Small intestine (tissue), 7 donors: Measurements from ENCODE around the gene PEX14. TPM values are rescaled to one million over a fixed set of nuclear protein-coding genes. Genes with fewer than 3 reads are reported as not detected.

Experiments
- DNase-seq, 2 donors: peaks; one replicate each; pipeline versions ENCODE4 v3.0.0 to v3.0.0-alpha.2; 2013
- FAIRE-seq: peaks from 2 replicates; lab custom pipeline; 2012; peaks lifted over from hg19 to GRCh38; lab: Jason Lieb, UNC
- H3K27ac ChIP-seq, 3 donors: one replicate each; pipeline ENCODE4 v1.5.1; 2013; ENCODE audit warnings: low read length in 2 of 3, mild to moderate bottlenecking in 2 of 3, control low read depth in 1 of 3, inconsistent platforms in 1 of 3, low read depth in 1 of 3, moderate library complexity in 1 of 3
- H3K27me3 ChIP-seq, 3 donors: one replicate each; pipeline ENCODE4 v1.6.1; 2013; ENCODE audit warnings: low read length in 3 of 3, inconsistent platforms in 1 of 3; ENCODE audit not compliant: control insufficient read depth in 3 of 3, insufficient read depth in 3 of 3
- H3K36me3 ChIP-seq, 3 donors: one replicate each; pipeline ENCODE4 v1.6.1; 2013; ENCODE audit warnings: low read length in 3 of 3, inconsistent platforms in 1 of 3, low read depth in 1 of 3, mild to moderate bottlenecking in 1 of 3, moderate library complexity in 1 of 3; ENCODE audit not compliant: control insufficient read depth in 3 of 3, insufficient read depth in 2 of 3
- H3K4me1 ChIP-seq, 3 donors: one replicate each; pipeline ENCODE4 v1.6.1; 2013; ENCODE audit warnings: low read length in 2 of 3, inconsistent platforms in 1 of 3, low read depth in 1 of 3, mild to moderate bottlenecking in 1 of 3, moderate library complexity in 1 of 3; ENCODE audit not compliant: control insufficient read depth in 3 of 3, insufficient read depth in 2 of 3
- H3K4me3 ChIP-seq, 3 donors: one replicate each; pipeline ENCODE4 v1.5.1; 2013; ENCODE audit warnings: low read length in 3 of 3, control low read depth in 1 of 3, inconsistent platforms in 1 of 3, low read depth in 1 of 3, mild to moderate bottlenecking in 1 of 3, moderate library complexity in 1 of 3
- H3K9me3 ChIP-seq, 2 donors: one replicate each; pipeline ENCODE4 v1.6.1; 2013; ENCODE audit warnings: low read depth in 1 of 2, low read length in 1 of 2; ENCODE audit not compliant: control insufficient read depth in 2 of 2, insufficient read depth in 1 of 2
- WGBS, 3 donors: extraction: QIAGEN DNeasy Blood & Tissue Kit; methylation state at CpG; one replicate each; pipeline ENCODE4 v1.1.7; 2013; 5-methylcytosine and 5-hydroxymethylcytosine counted together
- polyA plus RNA-seq, 4 donors: library from polyadenylated mRNA; stranded (reverse) in 3 of 4; unstranded in 1 of 4; fragments of 200-250 nt in 3 of 4; fragments of 120-200 nt in 1 of 4; gene quantifications; one replicate each; pipeline versions ENCODE4 v1.2.1 to v1.2.3, GENCODE V29; 2013
- donor health status: healthy with polysubstance abuse.
- donor health status: control.
- donor health status: control.
- donor health status: Bipolar disorder and iron deficiency.
- donor health status: healthy.

Gene PEX14
- polyA plus RNA-seq, 4 donors: 15.9 to 26.9 (median 24.7) TPM

DNA sequence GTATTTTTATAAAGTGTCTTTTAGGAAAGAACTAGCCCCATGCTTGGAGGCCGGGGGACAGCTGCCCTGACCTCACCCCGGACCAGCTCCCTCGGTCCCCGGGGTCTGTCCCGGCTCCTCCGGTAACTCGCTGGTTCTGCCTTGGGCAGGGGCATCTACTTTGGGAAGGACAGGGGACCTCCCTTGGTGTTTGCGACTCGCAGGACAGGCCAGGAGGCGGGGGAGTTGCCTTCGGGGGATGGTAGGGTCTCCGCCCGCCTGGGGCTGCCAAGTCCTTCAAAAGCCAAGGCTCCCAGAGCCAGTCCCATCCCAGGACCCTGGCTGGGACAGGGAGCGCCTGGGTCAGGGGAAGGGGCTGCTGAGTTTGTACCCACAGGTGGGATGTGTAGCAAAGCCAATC, 157.9 kb downstream of the PEX14 start:
- H3K27me3 ChIP-seq: no peaks in the 10 kb centered on the region
- peaks cover 0 to 81% (median 7%) of the 10 kb centered on the region in 3 donors for H3K36me3 ChIP-seq
- no peaks in the 10 kb centered on the region for H3K9me3 ChIP-seq
- FAIRE-seq (no peak), DNase-seq (no peak)
- H3K4me1 ChIP-seq: peaks cover 0 to 9% (median 0%) of the 10 kb centered on the region in 3 donors
- H3K4me3 ChIP-seq: no peak overlapping the region
- peak overlapping the region in 1 of 3 donors; percentile 57 for H3K27ac ChIP-seq
- WGBS, 3 donors: 81 to 91% (median 90%) methylated on average over 14 of the region's 14 CpGs

DNA sequence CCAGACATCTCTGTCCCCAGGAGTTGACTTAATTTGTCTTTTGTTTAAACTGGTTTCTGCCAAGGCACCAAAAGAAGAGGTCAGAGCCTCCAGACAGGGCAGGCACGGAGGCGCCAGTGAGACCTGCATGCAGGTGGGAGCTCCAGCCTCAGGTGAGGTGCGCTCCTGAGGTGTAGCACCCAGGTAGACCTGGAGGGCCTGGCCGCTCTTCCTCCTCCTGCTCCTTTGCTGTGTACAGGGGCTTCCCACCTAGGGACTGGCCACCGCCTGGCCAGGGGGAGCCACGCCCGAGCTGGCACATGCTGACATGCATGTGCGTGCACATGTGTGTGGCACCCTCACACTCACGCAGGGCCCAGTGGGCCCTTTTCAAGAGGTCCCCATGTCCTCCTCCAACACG, 158.7 kb downstream of the PEX14 start:
- FAIRE-seq: no peak
- peaks cover 0 to 81% (median 7%) of the 10 kb centered on the region in 3 donors for H3K36me3 ChIP-seq
- H3K9me3 ChIP-seq: no peaks in the 10 kb centered on the region
- no peak overlapping the region for H3K4me3 ChIP-seq
- H3K27ac ChIP-seq: no peak overlapping the region
- H3K27me3 ChIP-seq: no peaks in the 10 kb centered on the region
- peaks cover 0 to 9% (median 0%) of the 10 kb centered on the region in 3 donors for H3K4me1 ChIP-seq
- DNase-seq: no peak
- WGBS, 3 donors: 93 to 97% (median 96%) methylated on average over 10 of the region's 10 CpGs

DNA sequence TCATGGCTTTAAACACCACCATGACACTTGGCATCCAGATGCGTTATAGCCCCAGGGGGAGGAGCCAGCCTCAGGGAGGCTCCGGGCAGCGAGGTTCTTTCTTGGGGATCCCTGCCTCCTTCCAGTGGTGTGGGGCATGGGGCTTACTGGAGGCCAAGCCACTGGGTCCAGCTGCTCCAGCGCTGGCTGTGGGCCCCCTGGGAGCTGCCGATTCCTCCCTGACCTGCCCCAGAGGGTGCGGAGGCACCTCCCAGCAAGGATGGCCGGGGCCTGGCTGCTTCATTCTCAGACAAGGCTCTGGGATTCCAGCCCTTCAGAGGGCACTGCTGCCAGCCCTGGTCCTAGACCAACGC, 159.3 kb downstream of the PEX14 start:
- no peak for DNase-seq
- Histone ChIP-seq H3K4me3 (no peak overlapping the region), H3K27me3 (no peaks in the 10 kb centered on the region), H3K4me1 (peaks cover 0 to 9% (median 0%) of the 10 kb centered on the region in 3 donors), H3K9me3 (no peaks in the 10 kb centered on the region), H3K36me3 (peaks cover 0 to 74% (median 7%) of the 10 kb centered on the region in 3 donors), H3K27ac (peak overlapping the region in 1 of 3 donors; percentile 35)
- WGBS, 3 donors: 84 to 89% (median 89%) methylated on average over 8 of the region's 8 CpGs
- no peak for FAIRE-seq

DNA sequence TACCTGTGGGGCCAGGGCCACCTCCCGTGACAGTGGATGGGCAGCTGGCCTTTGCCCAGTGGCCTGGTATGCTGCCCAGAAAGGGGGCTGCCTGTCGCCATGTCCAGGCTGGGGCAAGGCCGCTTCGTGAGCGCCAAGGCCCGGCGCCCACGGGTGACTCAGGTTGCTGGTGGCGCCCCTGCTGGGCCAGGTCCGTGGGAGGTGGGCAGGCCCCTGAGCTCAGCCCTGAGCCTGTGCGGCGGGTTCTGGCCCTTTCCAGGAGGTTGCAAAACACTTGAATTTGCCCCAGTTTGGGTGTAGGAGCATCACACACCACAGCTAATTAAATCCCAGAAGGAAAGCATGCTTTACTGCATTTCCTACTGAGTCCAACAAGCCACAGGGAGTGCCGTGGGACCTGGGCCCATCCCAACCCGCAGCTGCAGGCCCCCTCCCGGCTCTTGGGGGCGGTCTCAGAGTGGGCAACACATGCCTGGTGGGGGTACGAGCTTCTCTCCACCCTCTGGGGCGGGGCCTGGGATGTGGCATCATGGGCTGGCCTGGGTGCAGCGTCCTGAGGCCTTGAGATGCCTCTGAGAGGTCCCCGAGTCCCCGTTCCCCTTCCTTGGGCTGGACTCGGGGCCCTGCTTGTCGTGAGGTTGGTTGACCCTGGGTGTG, 159.8 kb downstream of the PEX14 start:
- no peak for FAIRE-seq
- no peaks in the 10 kb centered on the region for H3K9me3 ChIP-seq
- H3K27ac ChIP-seq: peak overlapping the region in 1 of 3 donors; percentile 35
- no peak overlapping the region for H3K4me3 ChIP-seq
- H3K27me3 ChIP-seq: no peaks in the 10 kb centered on the region
- 55 to 73% (median 69%) methylated on average over 21 to 23 of the region's 23 CpGs for WGBS, 3 donors
- peaks cover 0 to 9% (median 0%) of the 10 kb centered on the region in 3 donors for H3K4me1 ChIP-seq
- peak in 1 of 2 donors; percentile 10 for DNase-seq
- peaks cover 4 to 73% (median 7%) of the 10 kb centered on the region in 3 donors for H3K36me3 ChIP-seq

DNA sequence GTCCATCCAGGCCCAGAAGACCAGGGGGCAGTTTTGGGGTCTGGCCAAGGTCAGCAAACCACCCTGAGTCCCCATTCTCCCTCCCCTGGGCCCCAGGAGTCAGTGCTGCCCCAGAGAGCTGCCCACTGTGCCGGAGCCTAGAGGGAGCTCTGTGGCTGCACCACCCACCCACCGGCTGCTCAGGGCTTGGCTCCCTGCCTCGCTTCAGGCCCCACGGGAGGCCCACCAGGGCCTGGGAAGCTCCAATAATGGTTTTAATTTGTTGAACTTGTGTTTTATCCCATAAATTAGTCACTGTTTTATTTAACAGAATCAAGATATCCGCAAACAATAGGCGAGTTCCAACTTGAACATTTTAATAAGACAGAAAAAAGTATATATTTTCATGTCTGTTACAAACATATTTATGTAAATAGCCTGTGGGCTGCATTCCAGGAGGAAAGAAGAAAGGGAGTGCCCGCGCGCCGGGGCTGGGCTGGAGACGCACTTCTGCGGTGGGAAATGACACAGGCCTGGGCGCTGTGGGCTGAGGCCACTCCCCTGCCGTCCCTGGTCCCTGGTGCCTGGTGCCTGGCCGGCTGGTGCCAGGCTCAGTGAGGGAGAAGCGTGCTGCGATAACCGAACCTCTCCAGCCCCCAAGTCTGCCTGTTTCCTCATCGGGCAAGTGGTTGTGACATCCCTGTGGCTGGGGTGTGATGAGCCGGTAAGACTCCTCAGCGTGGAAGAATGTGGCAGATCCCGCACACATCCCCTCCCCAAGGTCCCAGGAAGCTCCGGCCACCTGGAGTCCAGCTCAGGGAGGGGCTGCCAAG, 160.5 kb downstream of the PEX14 start:
- Histone ChIP-seq H3K36me3 (peaks cover 4 to 73% (median 7%) of the 10 kb centered on the region in 3 donors), H3K4me1 (peaks cover 0 to 12% (median 0%) of the 10 kb centered on the region in 3 donors), H3K27ac (peak overlapping the region in 1 of 3 donors; percentile 70), H3K27me3 (no peaks in the 10 kb centered on the region), H3K9me3 (no peaks in the 10 kb centered on the region), H3K4me3 (no peak overlapping the region)
- DNase-seq: peak in 1 of 2 donors; percentile 9
- WGBS, 3 donors: 35 to 62% (median 61%) methylated on average over 23 of the region's 23 CpGs
- no peak for FAIRE-seq

DNA sequence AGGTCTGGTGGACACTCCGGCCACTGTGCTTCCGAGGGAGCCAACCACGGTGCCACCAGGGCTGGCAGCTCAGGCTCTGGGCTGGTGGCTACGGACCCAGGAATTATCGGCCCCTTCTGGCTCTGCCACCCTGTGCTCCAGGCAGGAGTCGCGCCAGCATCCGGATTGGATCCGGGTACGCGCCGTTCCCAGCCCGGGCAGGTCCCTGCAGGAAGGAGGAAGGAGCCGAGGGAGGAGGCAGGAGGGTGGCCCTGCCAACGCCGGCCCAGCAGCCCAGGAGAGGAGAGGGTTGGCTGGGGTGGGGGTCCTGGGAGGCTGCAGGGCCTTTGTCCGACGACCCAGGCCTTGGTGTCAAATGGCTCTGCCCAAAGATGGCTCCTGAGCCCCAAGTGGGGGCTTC, 161.2 kb downstream of the PEX14 start:
- Histone ChIP-seq H3K4me1 (peaks cover 0 to 19% (median 0%) of the 10 kb centered on the region in 3 donors), H3K36me3 (peaks cover 4 to 73% (median 6%) of the 10 kb centered on the region in 3 donors), H3K27ac (peak overlapping the region in 1 of 3 donors; percentile 24), H3K9me3 (no peaks in the 10 kb centered on the region), H3K4me3 (no peak overlapping the region), H3K27me3 (no peaks in the 10 kb centered on the region)
- DNase-seq: no peak
- 82 to 92% (median 85%) methylated on average over 14 to 18 of the region's 18 CpGs for WGBS, 3 donors
- no peak for FAIRE-seq

DNA sequence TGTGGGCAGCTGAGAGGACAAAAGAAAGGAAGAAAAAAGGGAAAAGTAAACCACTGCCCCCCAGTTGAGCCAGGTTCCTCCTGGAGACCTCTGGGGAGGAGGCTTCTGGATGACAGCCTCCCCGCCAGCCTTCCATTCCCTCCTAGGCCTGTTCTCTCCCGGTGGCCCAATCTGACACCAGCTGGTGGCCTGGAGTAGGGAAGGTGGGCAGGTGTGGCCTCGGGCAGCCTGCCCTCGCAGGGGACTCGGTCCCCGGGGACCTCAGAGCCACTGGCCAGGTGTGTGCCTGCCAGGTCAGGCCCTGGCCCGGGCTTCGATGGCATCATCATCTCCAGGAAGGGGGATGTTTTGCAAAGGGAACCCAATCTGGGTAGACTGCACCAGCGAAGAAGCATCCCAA, 162.7 kb downstream of the PEX14 start:
- H3K36me3 ChIP-seq: peaks cover 5 to 72% (median 11%) of the 10 kb centered on the region in 3 donors
- peak overlapping the region in 1 of 3 donors; percentile 4 for H3K27ac ChIP-seq
- no peak for FAIRE-seq
- WGBS, 3 donors: 75 to 85% (median 82%) methylated on average over 9 of the region's 9 CpGs
- H3K9me3 ChIP-seq: no peaks in the 10 kb centered on the region
- no peak for DNase-seq
- H3K27me3 ChIP-seq: no peaks in the 10 kb centered on the region
- peaks cover 0 to 24% (median 0%) of the 10 kb centered on the region in 3 donors for H3K4me1 ChIP-seq
- no peak overlapping the region for H3K4me3 ChIP-seq

DNA sequence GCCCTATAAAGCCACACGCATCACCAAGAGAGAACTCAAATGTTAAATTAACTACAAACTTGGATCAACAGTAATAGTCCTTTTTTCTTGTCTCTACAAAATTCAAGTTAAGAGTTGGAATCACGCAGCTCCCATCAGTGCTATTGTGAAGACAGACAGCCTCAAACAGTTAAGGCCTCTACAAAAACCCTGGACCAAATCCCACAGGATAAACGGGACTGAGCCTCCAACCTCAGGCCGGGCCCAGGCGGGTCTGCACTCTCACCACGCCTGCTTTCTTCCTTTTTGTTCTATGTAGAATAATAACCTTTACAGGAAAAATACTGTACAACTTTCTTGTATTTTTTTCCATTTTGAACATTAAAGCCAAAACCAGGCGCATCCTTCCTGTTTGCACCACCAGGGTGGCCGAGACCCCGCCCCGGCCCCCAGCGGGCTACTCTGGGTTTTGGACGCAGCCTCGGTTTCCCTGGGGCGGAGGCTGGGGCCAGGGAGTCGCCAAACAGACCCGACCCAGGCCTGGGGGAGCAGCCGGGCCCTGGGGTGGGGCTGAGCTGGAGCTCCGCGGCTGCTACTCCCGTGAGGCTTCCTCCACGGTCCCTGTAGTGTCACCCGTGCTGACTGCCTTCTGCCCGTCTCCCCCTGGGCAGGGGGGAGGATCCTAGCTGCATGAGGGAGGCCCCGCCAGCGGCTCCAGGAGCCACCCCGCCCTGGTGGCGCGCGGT, 163.2 kb downstream of the PEX14 start:
- H3K27me3 ChIP-seq: no peaks in the 10 kb centered on the region
- FAIRE-seq (no peak), DNase-seq (no peak)
- peaks cover 9 to 73% (median 16%) of the 10 kb centered on the region in 3 donors for H3K36me3 ChIP-seq
- 47 to 79% (median 78%) methylated on average over 23 to 29 of the region's 29 CpGs for WGBS, 3 donors
- peaks cover 0 to 24% (median 0%) of the 10 kb centered on the region in 3 donors for H3K4me1 ChIP-seq
- no peaks in the 10 kb centered on the region for H3K9me3 ChIP-seq
- H3K4me3 ChIP-seq: no peak overlapping the region
- H3K27ac ChIP-seq: no peak overlapping the region
